ENCODE measurements around the gene SCNN1A.

SCNN1A gene

DNA sequence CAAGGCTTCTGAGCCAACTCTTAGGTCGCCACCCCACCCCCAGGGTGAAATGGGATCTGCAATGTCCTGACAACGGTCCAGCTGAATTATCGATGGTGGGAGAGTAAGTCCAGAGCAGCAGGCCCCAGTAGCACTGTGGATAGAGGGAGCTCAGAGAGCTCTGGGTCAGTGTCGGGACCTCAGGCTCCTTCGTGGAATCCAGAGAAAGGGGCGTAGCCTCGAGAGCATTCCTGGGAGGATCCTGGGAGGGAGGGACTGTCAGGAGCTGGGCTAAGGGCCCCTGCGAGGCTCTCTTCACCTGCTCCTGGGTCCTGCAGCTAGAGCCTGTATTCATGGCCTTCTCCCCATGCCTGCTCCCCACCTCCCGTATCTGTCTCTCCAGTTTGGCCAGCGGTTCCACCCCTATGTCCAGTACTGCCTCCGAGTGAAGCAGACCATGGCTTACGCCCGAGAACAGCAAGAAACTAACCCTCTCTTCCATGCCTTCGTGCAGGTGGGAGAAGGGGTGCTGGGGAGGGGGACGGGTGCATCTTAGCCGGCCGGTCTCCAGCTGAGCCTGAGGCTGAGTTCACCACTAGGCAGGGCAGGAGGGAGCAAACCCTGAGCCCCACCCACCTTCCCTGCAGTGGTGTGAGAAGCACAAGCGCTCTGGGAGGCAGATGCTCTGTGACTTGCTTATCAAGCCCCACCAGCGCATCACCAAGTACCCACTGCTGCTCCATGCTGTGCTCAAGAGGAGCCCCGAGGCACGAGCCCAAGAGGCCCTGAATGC is 58.3 kb downstream of the SCNN1A start:
- Histone ChIP-seq H3K79me2 (ENCODE audit: low read length) (no peaks in the 10 kb centered on the region), H4K20me1 (ENCODE audit: insufficient read depth, low read length) (no peaks in the 10 kb centered on the region), H3K4me2 (ENCODE audit: low read depth, low read length) (no peak overlapping the region), H3K4me1 (ENCODE audit: low read length) (peaks cover 12% of the 10 kb centered on the region), H3K27ac (ENCODE audit: low read length) (no peak overlapping the region), H3F3A (ENCODE audit: insufficient read depth, low read length) (peaks cover 7% of the 10 kb centered on the region; the same call in 1 of the 2 replicates), H3K9me2 (replicated peaks; ENCODE audit: insufficient read depth, low read length) (no peaks in the 10 kb centered on the region), H3K4me3 (ENCODE audit: low read length) (no peak overlapping the region), H2AFZ (ENCODE audit: low read length) (no peak overlapping the region), H3K9me3 (replicated peaks; ENCODE audit: insufficient read depth, low read length) (no peaks in the 10 kb centered on the region), H3K36me3 (replicated peaks; ENCODE audit: insufficient read depth, low read length) (no peaks in the 10 kb centered on the region), H3K27me3 (replicated peaks; ENCODE audit: insufficient read depth, low read length) (no peaks in the 10 kb centered on the region), H3K9ac (ENCODE audit: low read length) (no peak overlapping the region)
- TF ChIP-seq, protein P1, sequence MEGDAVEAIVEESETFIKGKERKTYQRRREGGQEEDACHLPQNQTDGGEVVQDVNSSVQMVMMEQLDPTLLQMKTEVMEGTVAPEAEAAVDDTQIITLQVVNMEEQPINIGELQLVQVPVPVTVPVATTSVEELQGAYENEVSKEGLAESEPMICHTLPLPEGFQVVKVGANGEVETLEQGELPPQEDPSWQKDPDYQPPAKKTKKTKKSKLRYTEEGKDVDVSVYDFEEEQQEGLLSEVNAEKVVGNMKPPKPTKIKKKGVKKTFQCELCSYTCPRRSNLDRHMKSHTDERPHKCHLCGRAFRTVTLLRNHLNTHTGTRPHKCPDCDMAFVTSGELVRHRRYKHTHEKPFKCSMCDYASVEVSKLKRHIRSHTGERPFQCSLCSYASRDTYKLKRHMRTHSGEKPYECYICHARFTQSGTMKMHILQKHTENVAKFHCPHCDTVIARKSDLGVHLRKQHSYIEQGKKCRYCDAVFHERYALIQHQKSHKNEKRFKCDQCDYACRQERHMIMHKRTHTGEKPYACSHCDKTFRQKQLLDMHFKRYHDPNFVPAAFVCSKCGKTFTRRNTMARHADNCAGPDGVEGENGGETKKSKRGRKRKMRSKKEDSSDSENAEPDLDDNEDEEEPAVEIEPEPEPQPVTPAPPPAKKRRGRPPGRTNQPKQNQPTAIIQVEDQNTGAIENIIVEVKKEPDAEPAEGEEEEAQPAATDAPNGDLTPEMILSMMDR (IDR thresholded peaks at IDR 0.05; ENCODE audit: low read length): no peak
- no peak for TF ChIP-seq EZH2phosphoT487 (IDR thresholded peaks at IDR 0.05; ENCODE audit: low read length)
- TF ChIP-seq EZH2 (optimal IDR thresholded peaks at IDR 0.05; ENCODE audit: low read depth, low read length): no peak
- DNase-seq: no peak

DNA sequence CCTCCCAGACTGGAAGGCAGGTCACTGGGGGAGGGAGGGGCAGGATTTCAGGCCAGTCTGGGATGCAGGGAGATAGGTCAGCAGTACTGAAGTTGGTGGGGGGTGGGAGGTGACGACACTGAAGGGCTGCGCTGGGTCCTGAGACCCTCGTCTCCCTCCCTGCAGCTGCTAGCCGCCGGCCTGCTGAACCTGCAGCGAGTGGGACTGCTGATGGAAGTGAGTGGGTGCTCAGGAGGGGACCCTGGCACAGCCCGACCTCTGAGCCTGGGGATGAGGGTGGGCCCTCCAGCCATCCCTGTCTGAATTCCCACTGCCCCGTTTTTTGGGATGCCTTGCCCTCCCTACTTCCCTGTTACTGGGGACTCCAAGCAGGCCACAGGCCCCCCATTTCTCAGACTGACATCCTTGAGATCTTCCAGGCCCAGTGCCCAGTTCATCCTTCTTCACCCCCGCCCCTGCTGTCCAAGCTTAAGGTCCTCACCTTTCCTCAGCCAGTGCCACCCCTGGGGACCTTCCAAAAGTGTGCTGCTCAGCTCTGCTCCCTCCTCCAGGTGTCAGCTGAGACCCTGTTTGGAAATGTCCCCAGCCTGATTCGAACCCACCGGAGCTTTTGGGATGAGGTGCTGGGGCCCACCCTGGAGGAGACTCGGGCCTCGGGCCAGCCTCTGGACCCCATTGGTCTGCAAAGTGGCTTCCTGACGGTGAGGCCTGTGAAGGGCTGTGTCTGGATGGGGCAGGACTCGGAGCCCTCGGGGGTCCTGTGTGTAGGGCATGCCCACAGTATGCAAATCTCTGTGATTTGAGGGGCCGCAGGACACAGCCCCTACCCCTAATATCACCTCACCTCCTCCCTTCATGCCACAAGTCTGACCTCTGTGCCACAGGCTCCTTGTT is 59.4 kb downstream of the SCNN1A start:
- Histone ChIP-seq H3F3A (ENCODE audit: insufficient read depth, low read length) (peaks cover 7% of the 10 kb centered on the region; the same call in 1 of the 2 replicates), H3K4me3 (ENCODE audit: low read length) (no peak overlapping the region), H3K4me2 (ENCODE audit: low read depth, low read length) (no peak overlapping the region), H3K9me2 (replicated peaks; ENCODE audit: insufficient read depth, low read length) (no peaks in the 10 kb centered on the region), H4K20me1 (ENCODE audit: insufficient read depth, low read length) (no peaks in the 10 kb centered on the region), H3K9me3 (replicated peaks; ENCODE audit: insufficient read depth, low read length) (no peaks in the 10 kb centered on the region), H3K27me3 (replicated peaks; ENCODE audit: insufficient read depth, low read length) (no peaks in the 10 kb centered on the region), H3K36me3 (replicated peaks; ENCODE audit: insufficient read depth, low read length) (no peaks in the 10 kb centered on the region), H3K79me2 (ENCODE audit: low read length) (no peaks in the 10 kb centered on the region), H3K27ac (ENCODE audit: low read length) (no peak overlapping the region), H3K9ac (ENCODE audit: low read length) (no peak overlapping the region), H2AFZ (ENCODE audit: low read length) (no peak overlapping the region), H3K4me1 (ENCODE audit: low read length) (peaks cover 12% of the 10 kb centered on the region)
- DNase-seq: no peak
- TF ChIP-seq EZH2phosphoT487 (IDR thresholded peaks at IDR 0.05; ENCODE audit: low read length): no peak
- TF ChIP-seq, protein P1 (IDR thresholded peaks at IDR 0.05; ENCODE audit: low read length): no peak

GRCh38 chr12:6315184-6315583 is 60.2 kb downstream of the SCNN1A start:
- no peaks in the 10 kb centered on the region for H3K9me3 ChIP-seq (replicated peaks; ENCODE audit: insufficient read depth, low read length)
- H3K27ac ChIP-seq (ENCODE audit: low read length): no peak overlapping the region
- H3K79me2 ChIP-seq (ENCODE audit: low read length): no peaks in the 10 kb centered on the region
- no peaks in the 10 kb centered on the region for H3K36me3 ChIP-seq (replicated peaks; ENCODE audit: insufficient read depth, low read length)
- H3K9ac ChIP-seq (ENCODE audit: low read length): no peak overlapping the region
- no peak overlapping the region for H2AFZ ChIP-seq (ENCODE audit: low read length)
- no peak overlapping the region for H3K4me2 ChIP-seq (ENCODE audit: low read depth, low read length)
- H3K4me3 ChIP-seq (ENCODE audit: low read length): no peak overlapping the region
- H3F3A ChIP-seq (ENCODE audit: insufficient read depth, low read length): peaks cover 7% of the 10 kb centered on the region; the same call in 1 of the 2 replicates
- H3K27me3 ChIP-seq (replicated peaks; ENCODE audit: insufficient read depth, low read length): no peaks in the 10 kb centered on the region
- no peaks in the 10 kb centered on the region for H4K20me1 ChIP-seq (ENCODE audit: insufficient read depth, low read length)
- H3K4me1 ChIP-seq (ENCODE audit: low read length): peaks cover 12% of the 10 kb centered on the region
- no peak for DNase-seq
- no peaks in the 10 kb centered on the region for H3K9me2 ChIP-seq (replicated peaks; ENCODE audit: insufficient read depth, low read length)
- TF ChIP-seq EZH2 (optimal IDR thresholded peaks at IDR 0.05; ENCODE audit: low read depth, low read length) (no peak), EZH2phosphoT487 (IDR thresholded peaks at IDR 0.05; ENCODE audit: low read length) (no peak)
- TF ChIP-seq, protein P1 (IDR thresholded peaks at IDR 0.05; ENCODE audit: low read length): no peak

Data from MM.1S (cell line).